NCI-H2196 treated with DMSO at 0.1 percent for 48 hours (cell line): Measurements from ENCODE around the gene PCBP3.
"Not testable (repeated sequence)": the region's sequence is repeated elsewhere in the genome, so short reads cannot be mapped to it uniquely, and the experiment has no call there.

Source experiments
- DNase-seq: peaks from one replicate; lab custom pipeline; 2025; ENCODE audit not compliant: unreplicated experiment; lab: John Stamatoyannopoulos, UW

The PCBP3 gene

DNA sequence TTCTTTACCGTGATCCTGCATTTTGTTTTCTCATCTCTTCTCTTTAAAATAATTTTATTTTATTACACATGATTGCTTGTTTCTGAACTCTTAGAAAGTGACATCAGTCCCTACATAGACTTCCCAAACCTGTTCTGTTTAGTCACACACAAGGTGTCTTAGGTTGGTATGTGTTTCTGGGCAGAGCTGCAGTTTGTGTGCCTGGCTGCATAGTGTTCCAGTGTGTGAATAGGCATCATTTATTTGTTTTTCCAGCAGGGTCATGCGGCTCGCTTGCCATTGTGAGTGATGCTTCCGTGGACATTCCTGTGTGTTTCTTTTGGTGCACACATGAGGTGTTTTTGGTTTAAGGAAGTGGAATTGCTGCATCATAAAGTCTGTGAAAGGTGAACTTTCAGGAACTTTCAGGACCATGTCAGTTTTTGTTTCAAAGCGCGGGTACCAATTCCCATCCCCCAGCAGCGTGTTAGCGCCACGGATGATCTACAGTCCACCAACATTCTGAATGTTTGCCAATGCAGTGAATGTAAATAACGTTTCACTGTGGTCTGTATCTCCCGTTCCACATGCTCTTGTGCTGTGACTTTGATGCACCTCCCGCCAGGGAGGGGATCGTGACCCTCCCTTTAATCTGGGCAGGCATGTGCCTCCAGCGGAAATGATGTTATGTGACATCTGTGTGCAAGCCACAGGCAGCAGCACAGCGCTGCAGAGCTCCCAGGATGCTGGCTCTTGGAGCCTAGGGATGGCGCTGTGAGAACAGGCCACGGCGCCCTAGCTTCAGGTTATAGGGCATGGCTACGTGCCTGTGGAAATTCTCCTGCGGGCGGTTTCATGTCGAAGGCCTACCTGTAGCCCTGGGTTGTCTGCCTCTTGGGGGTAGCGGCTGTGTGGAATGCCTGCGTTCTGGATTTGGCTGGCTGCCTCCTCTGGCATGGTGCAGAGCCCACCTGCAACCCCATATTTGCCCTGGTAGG is 193.5 kb downstream of the PCBP3 start:
- no peak for DNase-seq

DNA sequence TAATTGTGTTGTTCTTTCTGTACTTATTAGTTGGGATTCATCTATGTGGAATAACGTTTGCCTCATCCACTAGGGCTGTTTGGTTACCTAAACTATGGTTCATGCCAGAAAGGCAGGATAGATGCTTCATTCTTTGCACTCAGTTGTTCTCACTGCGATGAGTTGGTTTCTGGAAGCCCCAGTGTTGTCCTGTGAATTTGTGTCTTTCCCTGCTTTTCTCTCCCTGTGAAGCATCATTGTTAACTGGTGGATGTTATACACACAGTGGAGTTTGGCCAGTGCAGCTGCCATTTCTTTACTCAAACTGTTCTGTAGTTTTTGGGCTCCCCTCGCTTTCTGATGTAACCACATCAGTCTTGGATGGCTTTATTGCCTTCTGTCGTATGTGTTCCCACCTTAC is 194.4 kb downstream of the PCBP3 start:
- DNase-seq: no peak

DNA sequence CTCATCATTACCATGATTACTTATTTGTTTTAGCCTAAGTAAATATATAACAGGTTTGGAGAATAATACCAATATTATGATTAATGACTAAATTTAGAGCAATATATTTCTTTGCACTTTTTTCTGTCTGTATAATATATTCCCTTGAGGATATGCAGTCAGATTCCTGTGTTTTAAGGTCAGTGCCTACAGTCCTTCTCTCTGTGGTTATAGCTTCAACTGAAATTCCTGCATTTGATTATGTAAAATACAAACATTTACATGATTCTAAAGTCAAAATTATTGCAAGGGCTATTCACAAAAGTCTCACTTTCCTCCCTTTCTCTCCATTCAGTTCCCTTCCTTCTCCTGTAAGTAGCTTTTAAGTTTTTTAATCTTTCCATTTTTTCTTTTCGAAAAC is 195.1 kb downstream of the PCBP3 start:
- no peak for DNase-seq

DNA sequence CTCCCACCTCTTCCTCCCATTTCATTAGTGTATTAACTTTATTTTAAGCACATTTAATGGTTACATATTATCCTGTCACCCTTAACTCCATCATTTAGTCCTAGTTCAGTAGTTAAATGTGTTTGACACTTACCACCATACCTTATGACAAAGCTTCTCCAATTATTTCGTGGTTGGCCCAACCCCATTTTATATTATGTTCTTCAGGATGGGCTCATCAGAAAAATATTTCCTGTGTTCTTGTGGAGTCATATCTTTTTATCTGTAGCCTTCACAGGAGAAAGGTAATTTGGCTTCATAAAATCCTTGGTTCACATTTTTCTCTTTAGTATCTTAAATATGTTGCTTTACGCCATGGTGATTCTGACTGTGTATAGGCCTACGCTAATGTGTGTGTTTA is 195.7 kb downstream of the PCBP3 start:
- DNase-seq: no peak

DNA sequence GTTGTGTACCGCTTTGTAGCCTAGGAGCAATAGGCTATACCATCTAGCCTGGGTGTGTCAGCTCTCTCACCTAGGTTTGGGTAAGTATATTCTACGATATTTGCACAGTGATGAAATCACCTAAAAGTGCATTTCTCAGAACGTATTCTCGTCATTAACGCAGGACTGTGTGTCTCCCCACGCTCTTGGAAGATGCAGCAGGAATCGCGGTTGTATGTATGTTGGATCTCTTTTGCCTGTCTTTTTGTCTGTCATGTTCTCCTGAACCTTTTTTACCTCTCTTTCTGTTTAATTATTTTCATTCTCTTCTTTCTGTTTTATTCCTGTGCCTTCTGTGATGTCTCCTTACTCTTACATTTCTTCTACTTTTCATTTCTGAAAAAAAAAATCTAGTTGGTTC is 197.5 kb downstream of the PCBP3 start:
- no peak for DNase-seq

DNA sequence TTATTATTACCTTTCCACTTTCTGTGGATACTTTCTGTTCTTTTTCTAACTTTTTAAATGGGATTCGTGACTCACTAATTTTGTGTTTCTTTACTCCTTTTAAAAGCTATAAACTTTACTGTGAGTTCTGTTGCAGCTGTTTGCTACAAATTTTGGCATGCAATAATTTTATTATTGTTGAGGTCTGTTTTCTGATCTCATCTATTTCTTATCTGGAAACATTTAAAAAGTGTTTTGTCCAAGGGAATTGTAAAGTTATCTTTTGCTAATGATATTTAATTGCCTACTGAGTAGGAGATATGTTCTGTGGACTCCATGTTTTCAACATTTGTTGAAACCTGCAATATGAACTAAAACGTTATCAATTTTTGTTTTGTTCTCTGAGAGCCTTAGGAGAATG is 199.9 kb downstream of the PCBP3 start:
- DNase-seq: no peak

DNA sequence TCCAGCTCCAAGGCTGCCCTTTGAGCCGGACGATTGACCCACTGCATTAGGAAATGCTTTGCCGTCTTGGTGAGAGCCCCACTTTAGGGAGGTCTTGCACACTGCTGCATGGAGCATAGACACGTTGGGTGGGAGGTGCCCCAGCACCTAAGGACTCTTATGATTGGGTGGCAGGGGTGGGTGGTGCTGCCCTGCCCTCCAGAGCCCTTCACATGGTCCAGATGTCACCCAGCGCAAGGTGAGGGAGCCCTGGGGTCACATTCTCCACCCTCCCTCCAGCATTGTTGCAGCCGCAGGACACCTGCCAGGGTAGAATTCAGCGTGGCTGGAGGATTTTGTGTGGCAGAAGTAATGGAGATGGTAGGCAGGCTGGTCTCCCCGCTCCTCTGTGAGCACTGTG is 200.7 kb downstream of the PCBP3 start:
- DNase-seq: no peak

DNA sequence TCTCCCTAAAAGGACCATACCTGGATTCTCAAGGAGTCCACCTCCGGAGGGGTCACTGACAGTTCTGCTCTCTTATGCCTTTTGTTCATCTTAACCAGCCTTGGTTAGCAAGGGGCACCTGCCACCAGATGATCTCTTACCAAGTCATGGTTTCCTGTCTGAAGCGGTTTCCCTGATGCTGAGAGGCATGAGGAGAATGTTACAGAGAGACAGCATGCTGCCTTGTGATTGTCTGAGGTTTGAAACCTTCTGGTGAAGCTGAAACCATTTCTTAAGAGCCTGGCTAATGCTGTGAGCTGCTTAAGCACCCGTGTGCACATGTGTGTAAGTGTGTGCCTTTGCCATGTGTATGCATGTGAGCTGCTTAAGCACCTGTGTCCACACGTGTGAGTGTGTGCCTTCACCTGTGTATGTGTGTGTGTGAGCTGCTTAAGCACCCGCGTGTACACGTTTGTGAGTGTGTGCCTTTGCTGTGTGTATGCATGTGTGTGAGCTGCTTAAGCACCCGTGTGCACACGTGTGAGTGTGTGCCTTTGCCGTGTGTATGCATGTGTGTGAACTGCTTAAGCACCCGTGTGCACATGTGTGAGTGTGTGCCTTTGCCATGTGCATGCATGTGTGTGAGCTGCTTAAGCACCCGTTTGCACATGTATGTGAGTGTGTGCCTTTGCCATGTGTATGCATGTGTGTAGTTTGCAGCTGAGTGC is 201.7 kb downstream of the PCBP3 start:
- no peak for DNase-seq

DNA sequence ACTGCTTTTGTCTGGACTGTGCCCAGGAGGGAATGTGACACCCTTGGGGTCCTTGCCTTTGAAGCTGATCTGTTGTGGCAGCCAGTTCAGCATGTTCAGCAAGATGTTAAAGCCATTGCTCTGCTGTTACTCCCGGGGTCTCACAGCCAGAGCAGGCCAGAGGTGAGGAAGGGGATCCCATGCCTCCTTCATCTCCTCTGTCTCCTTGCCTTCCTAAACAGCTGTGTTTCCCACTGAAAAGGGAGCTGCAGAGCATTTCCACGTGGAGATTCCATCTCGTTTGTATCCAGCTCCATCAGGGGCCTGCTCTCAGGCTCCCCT is 202.2 kb downstream of the PCBP3 start:
- no peak for DNase-seq

DNA sequence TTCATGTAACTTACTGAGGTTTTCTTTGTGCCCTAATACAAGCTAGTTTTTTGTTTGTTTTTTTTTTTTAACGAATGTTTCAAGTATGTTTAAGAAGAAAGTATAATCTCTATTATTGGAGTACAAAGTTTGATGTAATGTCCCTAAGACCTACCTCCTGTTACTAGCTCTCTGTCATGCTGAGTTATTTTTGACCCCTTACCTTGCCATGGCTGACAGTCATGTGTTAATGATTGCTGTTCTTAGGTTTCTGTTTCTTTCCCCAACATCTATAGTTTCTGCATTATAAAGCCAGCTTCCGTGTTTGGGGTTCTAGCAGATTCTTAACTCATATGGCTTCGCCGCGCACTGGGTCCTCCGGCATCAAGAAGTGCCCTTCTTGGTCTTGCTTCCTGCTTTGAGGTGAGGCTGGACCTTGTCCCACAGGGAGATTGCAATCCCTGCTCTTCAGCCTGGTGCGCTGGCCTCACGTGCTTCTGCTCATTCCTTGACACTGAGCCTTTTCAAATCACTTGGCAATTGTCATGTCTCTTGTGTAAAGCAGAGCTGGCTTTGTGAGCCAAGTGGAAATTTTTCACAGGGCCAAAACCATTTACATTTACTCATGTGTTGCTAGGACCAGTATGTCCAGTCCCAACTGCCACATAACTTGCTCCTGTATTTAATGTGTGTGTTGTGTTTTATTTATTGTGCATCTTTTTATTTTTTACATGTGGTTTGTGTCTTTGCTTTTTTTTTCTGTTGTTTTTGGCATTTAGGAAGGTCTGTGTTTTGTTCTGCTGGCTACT is 203.0 kb downstream of the PCBP3 start:
- no peak for DNase-seq

DNA sequence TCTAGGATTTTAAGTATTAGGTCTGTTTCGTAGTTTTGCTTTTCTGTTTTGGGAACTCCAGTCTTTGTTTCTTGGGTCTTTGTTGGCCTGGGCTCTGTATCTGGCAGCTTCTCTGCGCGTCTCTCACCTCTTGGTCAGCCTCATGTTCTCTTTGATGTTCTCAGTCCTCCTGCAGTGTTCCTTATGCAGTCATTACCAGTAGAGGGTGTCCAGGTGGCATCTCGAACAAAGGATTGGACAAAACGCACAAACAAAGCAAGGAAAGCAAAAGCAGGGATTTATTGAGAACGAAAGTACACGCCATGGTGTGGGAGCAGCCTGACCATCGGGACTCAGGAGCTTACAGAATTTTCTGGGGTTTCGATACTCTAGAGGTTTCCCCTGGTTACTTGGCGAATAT is 204.3 kb downstream of the PCBP3 start:
- DNase-seq: no peak

DNA sequence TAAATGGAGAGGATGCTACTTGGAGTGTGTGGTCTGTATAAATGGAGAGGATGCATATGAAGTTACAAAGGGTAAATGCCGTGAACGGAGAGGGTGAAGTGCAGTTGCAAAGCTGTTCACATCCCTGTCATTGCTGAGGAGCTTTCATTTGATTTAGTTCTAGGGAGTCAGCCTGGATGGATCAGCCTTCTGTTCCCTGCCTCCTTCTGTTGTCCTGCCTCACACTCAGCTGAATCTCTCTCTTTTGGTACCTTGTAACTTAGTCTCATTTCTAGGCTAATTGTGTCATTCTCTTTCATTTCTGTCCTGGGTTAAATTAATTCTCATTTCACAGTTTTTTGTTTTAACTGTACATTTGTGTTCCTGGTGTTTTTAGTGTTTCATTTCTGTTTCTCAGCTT is 204.8 kb downstream of the PCBP3 start:
- DNase-seq: no peak

DNA sequence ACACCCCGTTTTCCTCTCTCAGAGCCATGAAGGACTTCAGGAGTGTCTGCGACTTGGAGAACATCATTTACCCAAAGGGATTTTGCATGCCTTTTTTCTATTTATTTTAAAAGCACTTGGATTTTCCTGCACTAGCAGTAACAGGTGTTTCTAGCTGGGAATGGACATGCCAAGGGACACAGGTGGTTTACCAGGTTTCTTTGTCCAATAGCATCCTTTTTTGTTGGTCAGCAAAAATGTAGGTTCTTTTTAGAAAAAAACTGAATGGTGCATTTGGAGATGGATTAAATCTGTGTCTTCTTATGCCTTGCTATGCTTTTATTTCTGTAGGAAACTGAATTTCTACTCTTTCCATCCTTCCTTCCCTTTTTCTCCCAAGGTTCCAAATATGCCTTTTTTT is 205.3 kb downstream of the PCBP3 start:
- DNase-seq: no peak

DNA sequence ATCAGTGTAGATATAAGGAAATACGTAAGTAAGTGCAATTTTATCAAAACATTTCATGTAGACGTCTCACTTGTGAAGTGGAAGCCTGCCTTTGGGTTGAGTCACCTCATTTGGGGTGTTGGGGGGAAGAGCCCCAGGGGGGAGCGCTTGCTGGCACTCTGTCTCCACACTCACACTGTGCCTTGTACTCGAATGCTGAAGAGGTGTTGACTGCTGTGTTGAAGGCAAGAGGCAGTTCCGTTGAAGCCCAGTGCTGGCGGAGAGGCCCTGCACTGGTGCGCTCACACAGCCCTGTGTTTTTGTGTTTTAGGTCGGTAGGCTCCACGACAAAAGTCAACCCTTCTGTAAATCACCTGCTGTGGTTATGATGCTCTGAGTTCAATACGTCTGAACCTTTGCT is 206.1 kb downstream of the PCBP3 start:
- no peak for DNase-seq

DNA sequence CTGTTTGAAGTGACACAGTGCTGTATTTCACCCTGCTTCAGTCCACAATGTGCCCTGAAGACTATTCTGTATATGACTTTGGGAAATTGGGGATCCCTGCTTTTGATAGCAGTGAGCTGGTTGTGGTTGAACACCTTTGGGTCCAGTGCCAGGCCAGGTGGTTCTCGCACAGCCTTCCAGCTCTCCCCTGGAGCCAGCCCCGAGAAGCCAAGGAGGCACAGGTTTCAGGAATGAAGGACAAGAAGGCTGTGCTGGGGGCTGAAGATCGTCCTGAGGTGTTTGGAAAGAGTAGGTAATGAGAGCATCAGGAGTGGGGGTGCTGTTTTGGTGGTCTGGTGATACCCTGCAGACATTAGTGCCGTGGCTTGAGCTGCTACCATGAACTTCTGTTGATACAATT is 206.7 kb downstream of the PCBP3 start:
- no peak for DNase-seq

DNA sequence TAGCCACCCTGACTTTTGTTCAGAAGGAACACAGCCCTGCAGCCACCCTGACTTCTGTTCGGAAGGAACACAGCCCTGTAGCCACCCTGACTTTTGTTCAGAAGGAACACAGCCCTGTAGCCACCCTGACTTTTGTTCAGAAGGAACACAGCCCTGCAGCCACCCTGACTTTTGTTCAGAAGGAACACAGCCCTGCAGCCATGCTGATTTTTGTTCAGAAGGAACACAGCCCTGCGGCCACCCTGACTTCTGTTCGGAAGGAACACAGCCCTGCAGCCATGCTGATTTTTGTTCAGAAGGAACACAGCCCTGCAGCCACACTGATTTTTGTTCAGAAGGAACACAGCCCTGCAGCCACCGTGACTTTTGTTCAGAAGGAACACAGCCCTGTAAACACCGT is 208.9 kb downstream of the PCBP3 start:
- not testable (repeated sequence) for DNase-seq

DNA sequence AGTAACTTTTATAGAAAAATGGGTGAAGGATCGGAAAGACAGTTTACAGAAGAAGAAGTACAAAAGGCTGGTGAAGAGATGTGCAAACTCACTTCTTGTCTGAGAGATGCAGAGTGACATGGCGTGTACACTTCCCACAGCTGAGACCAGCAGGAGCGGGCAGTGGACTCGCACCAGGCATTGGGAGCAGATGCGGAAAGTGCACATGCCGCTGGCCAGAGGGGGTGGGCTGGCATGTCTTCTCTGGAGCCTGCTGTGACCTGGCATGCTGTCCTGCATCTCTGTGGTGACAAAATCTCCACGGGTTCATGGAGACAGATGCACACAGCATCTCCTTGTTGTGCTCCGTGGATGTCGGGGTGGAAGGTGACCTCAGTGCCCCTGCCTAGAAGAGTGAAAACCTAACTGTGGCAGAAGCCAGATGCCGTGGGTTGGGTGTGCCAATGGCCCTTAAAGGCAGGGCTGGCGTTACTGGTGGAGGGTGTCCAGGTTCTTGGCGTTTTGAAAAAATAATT is 209.4 kb downstream of the PCBP3 start:
- no peak for DNase-seq

DNA sequence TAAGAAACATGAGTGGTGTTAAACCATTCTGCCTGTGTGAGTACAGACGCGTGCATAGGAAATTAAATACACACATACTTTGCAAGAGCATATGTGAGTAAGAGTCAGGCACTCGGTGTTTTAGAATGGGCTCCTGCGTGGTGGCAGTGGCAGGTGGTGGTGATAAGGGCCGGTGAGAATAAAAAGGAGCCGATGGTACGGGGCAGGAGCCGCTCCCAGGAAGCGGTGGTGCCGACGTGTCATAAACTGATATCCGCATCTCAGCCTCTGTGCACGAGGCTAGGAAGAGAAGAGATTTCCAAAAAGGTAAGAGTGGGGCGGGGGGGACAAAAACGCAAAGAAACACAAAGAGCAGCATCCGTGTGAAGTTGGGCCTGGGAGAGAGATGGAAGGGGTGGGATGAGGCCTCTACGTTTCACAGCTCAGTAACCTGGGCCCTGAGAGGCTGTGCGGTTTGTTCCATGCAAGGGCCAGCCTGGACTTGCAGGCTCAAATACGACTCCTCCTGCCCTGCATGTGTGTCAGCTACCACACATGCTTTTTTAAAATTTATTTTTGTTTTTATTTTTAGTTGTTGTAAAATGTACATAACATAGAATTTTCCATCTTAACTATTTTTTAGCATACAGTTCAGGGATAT is 210.3 kb downstream of the PCBP3 start:
- DNase-seq: no peak

DNA sequence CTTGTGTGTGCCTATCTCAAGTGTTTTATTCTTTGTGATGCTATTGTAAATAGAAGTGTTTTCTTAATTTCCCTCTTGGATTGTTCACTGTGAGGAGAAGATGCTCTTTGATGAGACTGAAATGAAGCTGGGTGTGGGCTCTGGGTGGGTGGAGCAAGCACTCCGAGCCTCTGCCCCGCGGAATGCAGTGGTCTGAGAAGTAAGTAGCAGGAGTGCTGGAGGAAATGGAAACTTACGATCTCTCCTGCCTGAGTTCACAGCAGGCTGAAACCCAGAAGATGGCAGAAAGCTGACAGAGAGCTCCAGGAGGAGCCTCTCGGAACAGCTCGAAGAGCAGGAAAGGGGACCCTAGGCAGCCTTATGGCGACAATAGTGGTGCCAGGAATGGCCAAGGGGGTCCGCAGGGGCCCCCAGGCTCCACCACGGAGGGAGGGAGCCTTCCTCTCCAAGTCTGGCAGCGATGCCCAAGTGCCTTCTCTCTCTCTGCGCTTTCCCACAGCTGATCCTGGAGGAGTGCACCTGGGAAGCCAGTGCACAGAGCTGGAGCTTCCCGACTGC is 211.2 kb downstream of the PCBP3 start:
- no peak for DNase-seq

DNA sequence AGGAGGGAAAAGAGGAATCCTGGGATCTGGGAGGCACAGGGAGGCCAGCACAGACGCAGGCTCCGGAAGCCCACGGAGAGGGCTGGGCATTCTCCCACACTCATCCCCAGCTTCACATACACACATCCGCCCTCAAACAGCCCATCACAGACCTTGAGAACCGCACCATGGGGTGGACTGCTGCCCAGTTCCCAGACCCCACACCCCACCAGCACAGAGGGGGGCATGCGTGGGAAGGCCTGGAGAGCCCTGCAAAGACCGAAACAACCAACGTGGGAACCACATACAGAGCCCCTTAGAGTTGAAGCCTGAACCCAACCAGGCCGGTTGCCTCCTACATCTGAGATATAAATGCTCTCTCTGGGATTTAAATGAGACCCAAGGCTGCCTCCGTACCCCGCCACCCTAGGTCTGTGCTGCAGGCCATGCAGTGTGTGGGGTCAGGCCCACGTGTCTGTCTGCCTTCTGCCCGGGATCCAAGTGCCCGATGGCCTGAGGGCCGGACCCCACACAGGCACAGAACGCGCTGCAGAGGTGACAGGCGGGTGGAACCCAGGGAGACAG is 211.8 kb downstream of the PCBP3 start:
- no peak for DNase-seq
